Neural progenitor cell (in vitro differentiated cells): ENCODE measurements around the gene DBR1. TPM values are rescaled to one million over a fixed set of nuclear protein-coding genes. Genes with fewer than 3 reads are reported as not detected.

Experiments used
- DNase-seq: peaks from one replicate; pipeline ENCODE4 v3.0.0-alpha.2; 2016; ENCODE audit warnings: low spot score
- H2AFZ ChIP-seq: fragments of 200-600 bp; sonication (generic); replicated peaks from 2 replicates; pipeline ENCODE4 v1.6.1; 2016; ENCODE audit warnings: antibody characterized with exemption
- H3F3A ChIP-seq: fragments of 200-600 bp; sonication (generic); 2 replicates; pipeline ENCODE4 v1.6.1; 2016; ENCODE audit warnings: antibody characterized with exemption, low read depth
- H3K27ac ChIP-seq: fragments of 200-600 bp; sonication (generic); 2 replicates; pipeline ENCODE4 v1.5.1; 2016; ENCODE audit warnings: mild to moderate bottlenecking
- H3K27me3 ChIP-seq: fragments of 200-600 bp; sonication (generic); 2 replicates; pipeline ENCODE4 v1.6.1; 2016; ENCODE audit warnings: mild to moderate bottlenecking, moderate library complexity
- H3K36me3 ChIP-seq: fragments of 200-600 bp; sonication (generic); 2 replicates; pipeline ENCODE4 v1.5.1; 2016
- H3K4me1 ChIP-seq: fragments of 200-600 bp; sonication (generic); 2 replicates; pipeline ENCODE4 v1.6.1; 2016; ENCODE audit warnings: mixed run types
- H3K4me2 ChIP-seq: fragments of 200-600 bp; sonication (generic); 2 replicates; pipeline ENCODE4 v1.6.1; 2016
- H3K4me3 ChIP-seq: fragments of 200-600 bp; sonication (generic); 2 replicates; pipeline ENCODE4 v1.5.1; 2016
- H3K79me2 ChIP-seq: fragments of 200-600 bp; sonication (generic); 2 replicates; pipeline ENCODE4 v1.6.1; 2016; ENCODE audit warnings: low read depth
- H3K9ac ChIP-seq: fragments of 200-600 bp; sonication (generic); 2 replicates; pipeline ENCODE4 v1.6.1; 2016
- H3K9me3 ChIP-seq: fragments of 200-600 bp; sonication (generic); 2 replicates; pipeline ENCODE4 v1.5.1; 2016; ENCODE audit warnings: low read depth
- H4K20me1 ChIP-seq: fragments of 200-600 bp; sonication (generic); 2 replicates; pipeline ENCODE4 v1.6.1; 2016; ENCODE audit warnings: low read depth
- H3K27ac Mint-ChIP-seq: 3 replicates; pipeline ENCODE4 v1.8.0; 2021; ENCODE audit warnings: mixed read lengths
- H3K27me3 Mint-ChIP-seq: 2 replicates; pipeline ENCODE4 v1.8.0; 2022; ENCODE audit warnings: low read depth, mild to moderate bottlenecking, inconsistent platforms, moderate library complexity, mixed read lengths; ENCODE audit not compliant: insufficient read depth
- H3K36me3 Mint-ChIP-seq: 3 replicates; pipeline ENCODE4 v1.8.0; 2021; ENCODE audit warnings: mixed read lengths
- H3K4me1 Mint-ChIP-seq: 3 replicates; pipeline ENCODE4 v1.8.0; 2021; ENCODE audit warnings: mixed read lengths
- H3K4me3 Mint-ChIP-seq: 3 replicates; pipeline ENCODE4 v1.8.0; 2021; ENCODE audit warnings: mild to moderate bottlenecking, moderate library complexity, mixed read lengths
- H3K9me3 Mint-ChIP-seq: 3 replicates; pipeline ENCODE4 v1.8.0; 2020; ENCODE audit warnings: mixed read lengths
- CTCF ChIP-seq: fragments of 200-600 bp; sonication (generic); IDR thresholded peaks from 2 replicates; pipeline ENCODE4 v1.5.1; 2017; ENCODE audit warnings: antibody characterized with exemption, mild to moderate bottlenecking
- EZH2 ChIP-seq: fragments of 200-600 bp; sonication (generic); IDR thresholded peaks from 2 replicates; pipeline ENCODE4 v1.6.1; 2017; ENCODE audit warnings: antibody characterized with exemption, mild to moderate bottlenecking, moderate library complexity
- EZH2phosphoT487 ChIP-seq: fragments of 200-600 bp; sonication (generic); IDR thresholded peaks from 2 replicates; pipeline ENCODE4 v1.6.1; 2017; ENCODE audit warnings: antibody characterized with exemption
- total RNA-seq: library from RNA; depleted of rRNA; stranded (reverse); fragments of >200 nt; gene quantifications from 2 replicates; pipeline ENCODE4 v1.2.3, GENCODE V29; 2015; ENCODE audit warnings: low replicate concordance

DBR1 gene
- total RNA-seq, 1 donor from 2014 or later, result 32.1 TPM

GRCh38 chr3:138173769-138174420 is 826 bp downstream of the DBR1 start:
- H3K9me3 Mint-ChIP-seq, result peaks cover 2% of the 10 kb centered on the region

GRCh38 chr3:138172625-138173024 is 2.1 kb downstream of the DBR1 start:
- Histone ChIP-seq H4K20me1 (no peaks in the 10 kb centered on the region), H3K9ac (no peak overlapping the region), H3K27me3 (no peaks in the 10 kb centered on the region), H3K36me3 (no peaks in the 10 kb centered on the region), H3K4me3 (no peak overlapping the region), H3K79me2 (peaks cover 28% of the 10 kb centered on the region), H3K9me3 (no peaks in the 10 kb centered on the region), H3K27ac (no peak overlapping the region), H3F3A (peaks cover 3% of the 10 kb centered on the region), H2AFZ (no peak overlapping the region), H3K4me2 (peak overlapping the region; percentile 94), H3K4me1 (peaks cover 11% of the 10 kb centered on the region)
- Mint-ChIP-seq H3K4me3 (peak overlapping the region; percentile 14), H3K4me1 (peaks cover 20% of the 10 kb centered on the region), H3K36me3 (peaks cover 18% of the 10 kb centered on the region), H3K27ac (no peak overlapping the region), H3K9me3 (peaks cover 2% of the 10 kb centered on the region), H3K27me3 (no peaks in the 10 kb centered on the region)
- DNase-seq, result no peak
- TF ChIP-seq EZH2phosphoT487, result no peak
- TF ChIP-seq EZH2, result no peak
- no peak for TF ChIP-seq CTCF

More at GRCh38 chr3:138173769-138174420, 826 bp downstream of the DBR1 start:
- peak overlapping the region; percentile 53 for H3K9ac ChIP-seq
- no peak for DNase-seq
- H3K4me2 ChIP-seq, result peak overlapping the region; percentile 94
- H3K36me3 Mint-ChIP-seq, result peaks cover 16% of the 10 kb centered on the region
- H2AFZ ChIP-seq, result peak overlapping the region; percentile 99
- no peak for TF ChIP-seq EZH2phosphoT487
- no peak for TF ChIP-seq EZH2
- TF ChIP-seq CTCF, result no peak
- no peaks in the 10 kb centered on the region for H3K36me3 ChIP-seq
- H3K4me1 ChIP-seq, result peaks cover 11% of the 10 kb centered on the region
- H3K27me3 Mint-ChIP-seq, result no peaks in the 10 kb centered on the region
- H3K79me2 ChIP-seq, result peaks cover 28% of the 10 kb centered on the region
- H4K20me1 ChIP-seq, result no peaks in the 10 kb centered on the region
- H3K4me3 ChIP-seq, result peak overlapping the region; percentile 67
- peak overlapping the region; percentile 98 for H3K27ac Mint-ChIP-seq
- H3F3A ChIP-seq, result peaks cover 3% of the 10 kb centered on the region
- peaks cover 20% of the 10 kb centered on the region for H3K4me1 Mint-ChIP-seq
- peak overlapping the region; percentile 99 for H3K4me3 Mint-ChIP-seq
- H3K27ac ChIP-seq, result no peak overlapping the region
- no peaks in the 10 kb centered on the region for H3K9me3 ChIP-seq
- peaks cover 2% of the 10 kb centered on the region for H3K27me3 ChIP-seq

GRCh38 chr3:138165061-138165460 is 9.7 kb downstream of the DBR1 start:
- Histone ChIP-seq H3K79me2 (no peaks in the 10 kb centered on the region), H3K4me2 (no peak overlapping the region), H3K27ac (no peak overlapping the region), H3K4me1 (no peaks in the 10 kb centered on the region), H3K4me3 (no peak overlapping the region), H3F3A (peaks cover 8% of the 10 kb centered on the region), H3K27me3 (no peaks in the 10 kb centered on the region), H3K36me3 (peaks cover 8% of the 10 kb centered on the region), H3K9me3 (no peaks in the 10 kb centered on the region), H3K9ac (no peak overlapping the region), H2AFZ (no peak overlapping the region), H4K20me1 (no peaks in the 10 kb centered on the region)
- Mint-ChIP-seq H3K36me3 (peaks cover 33% of the 10 kb centered on the region), H3K4me3 (no peak overlapping the region), H3K4me1 (no peaks in the 10 kb centered on the region), H3K27ac (no peak overlapping the region), H3K27me3 (no peaks in the 10 kb centered on the region), H3K9me3 (no peaks in the 10 kb centered on the region)
- TF ChIP-seq EZH2, result no peak
- no peak for TF ChIP-seq EZH2phosphoT487
- no peak for TF ChIP-seq CTCF
- no peak for DNase-seq
